MG63 (cell line): Measurements from ENCODE around the gene MSANTD1. TPM values are rescaled to one million over a fixed set of nuclear protein-coding genes. Genes with fewer than 3 reads are reported as not detected.

Source experiments
- DNase-seq: peaks from one replicate; pipeline ENCODE4 v3.0.0-alpha.2; 2020
- H3K27me3 ChIP-seq: fragments of 250-450 bp; sonication (Bioruptor Pico); 2 replicates; pipeline ENCODE4 v1.5.1; 2020; ENCODE audit warnings: mild to moderate bottlenecking, moderate library complexity
- H3K36me3 ChIP-seq: fragments of 250-450 bp; sonication (Bioruptor Pico); 2 replicates; pipeline ENCODE4 v1.5.1; 2020; ENCODE audit warnings: mild to moderate bottlenecking, moderate library complexity
- H3K4me3 ChIP-seq: fragments of 250-450 bp; sonication (Bioruptor Pico); 2 replicates; pipeline ENCODE4 v1.5.1; 2020; ENCODE audit warnings: mild to moderate bottlenecking, moderate library complexity
- H3K9me3 ChIP-seq: fragments of 250-450 bp; sonication (Bioruptor Pico); 2 replicates; pipeline ENCODE4 v1.5.1; 2020; ENCODE audit warnings: mild to moderate bottlenecking, moderate library complexity
- total RNA-seq: library from RNA; depleted of rRNA; stranded (reverse); fragments of >200 nt; shearing (Covaris generic); gene quantifications from 2 replicates; pipeline ENCODE4 v1.2.3, GENCODE V29; 2014; ENCODE audit warnings: low replicate concordance

Gene MSANTD1
- total RNA-seq, 1 experiment from 2014 or later = not detected

DNA sequence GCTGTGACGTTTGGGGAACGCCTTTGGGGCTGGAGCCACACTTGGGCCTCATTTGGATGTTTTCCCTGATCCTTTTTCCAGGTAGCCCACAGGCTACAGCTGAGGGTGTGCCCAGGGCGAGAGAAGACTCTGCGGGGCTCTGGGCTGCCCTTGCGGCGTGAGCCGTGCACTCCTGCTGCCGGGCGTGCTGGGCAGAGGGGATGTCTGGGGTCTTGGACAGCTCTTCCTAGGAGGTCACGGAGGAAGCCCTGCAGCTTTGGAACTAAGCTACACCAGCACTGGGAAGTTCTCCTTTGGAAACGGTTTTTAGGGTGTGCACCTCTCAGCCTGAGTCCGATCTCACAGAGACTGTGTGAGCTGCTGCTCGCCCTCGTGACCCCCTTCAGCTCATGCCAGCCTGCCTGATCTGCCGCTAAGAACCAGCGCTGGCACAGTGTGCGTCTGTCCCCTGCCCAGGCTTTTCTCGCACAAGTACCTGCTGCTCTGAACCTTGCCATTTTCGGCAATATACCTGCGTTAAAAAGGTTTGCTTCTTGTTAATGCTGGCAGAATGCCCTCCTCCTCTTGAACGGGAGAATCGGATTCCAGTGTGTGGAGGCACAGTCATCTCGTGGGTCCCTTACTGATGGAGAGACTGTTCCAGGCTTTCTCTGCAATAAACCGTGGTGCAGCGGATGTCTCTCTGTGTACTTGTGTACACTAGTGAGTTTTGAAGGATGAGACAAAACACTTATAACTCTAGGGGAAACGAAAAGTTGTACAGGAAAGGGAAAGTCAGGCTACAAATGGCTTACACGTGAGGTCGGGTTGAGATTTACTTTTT is 14.3 kb downstream of the MSANTD1 start:
- H3K9me3 ChIP-seq = no peaks in the 10 kb centered on the region
- H3K36me3 ChIP-seq = no peaks in the 10 kb centered on the region
- no peak for DNase-seq
- no peaks in the 10 kb centered on the region for H3K27me3 ChIP-seq
- H3K4me3 ChIP-seq = no peak overlapping the region

DNA sequence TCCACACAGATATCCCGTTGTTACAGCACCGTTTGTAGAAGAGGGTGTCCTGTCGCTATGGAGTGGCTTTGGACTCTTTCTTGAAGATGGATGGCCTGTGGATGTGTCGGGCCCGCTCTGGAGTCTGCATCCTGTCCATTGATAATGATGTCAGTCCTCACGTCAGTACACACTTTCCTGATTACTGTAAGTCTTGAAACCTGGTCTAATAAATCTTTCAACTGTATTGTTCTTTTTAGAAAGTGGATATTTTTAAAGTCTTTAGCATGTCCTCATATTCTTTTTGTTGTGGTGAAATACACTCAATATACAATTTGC is 14.9 kb downstream of the MSANTD1 start:
- no peaks in the 10 kb centered on the region for H3K36me3 ChIP-seq
- no peaks in the 10 kb centered on the region for H3K9me3 ChIP-seq
- H3K27me3 ChIP-seq = no peaks in the 10 kb centered on the region
- H3K4me3 ChIP-seq = no peak overlapping the region
- no peak for DNase-seq

GRCh38 chr4:3266076-3266475 is 17.1 kb downstream of the MSANTD1 start:
- H3K9me3 ChIP-seq = no peaks in the 10 kb centered on the region
- no peak overlapping the region for H3K4me3 ChIP-seq
- H3K27me3 ChIP-seq = no peaks in the 10 kb centered on the region
- H3K36me3 ChIP-seq = no peaks in the 10 kb centered on the region
- no peak for DNase-seq

- DNase-seq = no peak
These were observed 18.8 kb downstream of the MSANTD1 start for GRCh38 chr4:3267576-3268394.

GRCh38 chr4:3268395-3269104 is 19.6 kb downstream of the MSANTD1 start:
- no peaks in the 10 kb centered on the region for H3K36me3 ChIP-seq
- DNase-seq = no peak
- no peak overlapping the region for H3K4me3 ChIP-seq
- no peaks in the 10 kb centered on the region for H3K9me3 ChIP-seq
- H3K27me3 ChIP-seq = no peaks in the 10 kb centered on the region

More at GRCh38 chr4:3267576-3268394, 18.8 kb downstream of the MSANTD1 start:
- no peak overlapping the region for H3K4me3 ChIP-seq
- no peaks in the 10 kb centered on the region for H3K36me3 ChIP-seq
- no peaks in the 10 kb centered on the region for H3K9me3 ChIP-seq
- H3K27me3 ChIP-seq = no peaks in the 10 kb centered on the region

- no peak for DNase-seq
- Histone ChIP-seq H3K27me3 (no peaks in the 10 kb centered on the region), H3K9me3 (no peaks in the 10 kb centered on the region), H3K4me3 (no peak overlapping the region), H3K36me3 (no peaks in the 10 kb centered on the region)
These were observed 20.4 kb downstream of the MSANTD1 start for GRCh38 chr4:3269105-3269927.

DNA sequence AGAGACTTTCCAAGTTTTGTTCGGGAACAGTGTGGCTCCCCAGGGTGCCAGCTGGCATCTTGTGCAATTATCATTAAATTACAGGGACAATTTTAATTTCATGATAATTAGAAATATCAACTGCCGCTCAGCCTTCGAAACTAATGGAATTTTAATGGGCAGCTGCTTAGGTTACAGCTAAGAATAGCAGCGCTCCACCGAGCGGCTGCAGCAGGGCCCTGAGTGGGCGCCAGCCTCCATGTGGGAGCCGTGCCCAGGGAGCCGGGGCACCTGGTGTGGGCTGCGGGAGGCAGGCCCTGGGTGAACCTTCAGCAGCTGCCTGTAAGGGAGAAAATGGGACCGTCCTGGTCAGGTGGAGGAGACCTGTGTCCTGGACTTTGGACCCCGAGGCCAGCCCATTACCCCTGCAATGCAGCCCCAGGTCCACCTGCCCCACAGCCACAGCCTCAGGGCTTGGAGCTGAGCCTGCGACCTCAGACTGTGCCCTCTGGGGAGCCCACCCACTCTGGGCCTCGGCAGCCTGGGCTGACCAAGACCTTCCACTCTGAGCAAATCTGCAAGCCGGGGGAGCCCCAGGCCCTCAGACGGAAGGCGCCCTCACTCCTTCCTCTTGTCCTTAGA is 21.1 kb downstream of the MSANTD1 start:
- no peak for DNase-seq
- no peaks in the 10 kb centered on the region for H3K36me3 ChIP-seq
- no peaks in the 10 kb centered on the region for H3K9me3 ChIP-seq
- H3K4me3 ChIP-seq = no peak overlapping the region
- H3K27me3 ChIP-seq = no peaks in the 10 kb centered on the region

DNA sequence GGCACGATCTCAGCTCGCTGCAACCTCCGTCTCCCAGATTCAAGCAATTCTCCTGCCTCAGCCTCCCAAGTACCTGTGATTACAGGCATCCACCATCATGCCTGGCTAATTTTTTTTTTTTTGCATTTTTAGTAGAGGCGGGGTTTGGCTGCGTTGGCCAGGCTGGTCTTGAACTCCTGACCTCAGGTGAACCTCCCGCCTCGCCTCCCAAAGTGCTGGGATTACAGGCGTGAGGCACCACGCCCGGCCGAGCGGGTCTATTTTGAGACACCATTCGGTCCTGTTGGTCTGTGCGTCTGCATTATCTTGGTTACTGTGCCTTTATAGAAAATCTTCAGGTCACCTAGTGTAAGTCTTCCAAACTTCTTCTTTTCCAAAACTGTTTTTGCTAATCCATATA is 22.2 kb downstream of the MSANTD1 start:
- Histone ChIP-seq H3K9me3 (no peaks in the 10 kb centered on the region), H3K27me3 (no peaks in the 10 kb centered on the region), H3K36me3 (no peaks in the 10 kb centered on the region), H3K4me3 (no peak overlapping the region)
- DNase-seq = no peak

DNA sequence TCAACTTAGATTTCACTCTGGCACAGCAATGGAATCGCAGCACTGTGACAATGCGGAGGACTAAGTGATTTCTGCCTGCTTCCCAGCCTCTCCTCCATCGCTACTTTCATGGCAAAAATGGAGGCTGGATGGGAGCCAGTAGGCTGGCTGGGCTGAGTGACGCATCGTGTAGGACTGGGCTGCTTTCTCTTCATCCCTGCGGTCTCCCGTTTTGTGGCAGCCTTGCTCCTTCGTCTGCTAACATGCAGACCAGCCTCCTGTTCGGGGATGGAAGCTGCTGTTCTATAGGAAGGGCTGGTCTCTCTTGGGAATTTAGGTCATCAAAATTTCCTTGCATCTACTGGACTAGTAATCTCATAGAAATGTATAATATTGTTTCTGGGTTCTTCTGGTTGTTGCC is 28.0 kb downstream of the MSANTD1 start:
- H3K36me3 ChIP-seq = no peaks in the 10 kb centered on the region
- H3K4me3 ChIP-seq = no peak overlapping the region
- peak; percentile 27 for DNase-seq
- no peaks in the 10 kb centered on the region for H3K27me3 ChIP-seq
- H3K9me3 ChIP-seq = no peaks in the 10 kb centered on the region

GRCh38 chr4:3280466-3280865 is 31.5 kb downstream of the MSANTD1 start:
- Histone ChIP-seq H3K4me3 (no peak overlapping the region), H3K36me3 (no peaks in the 10 kb centered on the region), H3K27me3 (no peaks in the 10 kb centered on the region), H3K9me3 (no peaks in the 10 kb centered on the region)
- no peak for DNase-seq

DNA sequence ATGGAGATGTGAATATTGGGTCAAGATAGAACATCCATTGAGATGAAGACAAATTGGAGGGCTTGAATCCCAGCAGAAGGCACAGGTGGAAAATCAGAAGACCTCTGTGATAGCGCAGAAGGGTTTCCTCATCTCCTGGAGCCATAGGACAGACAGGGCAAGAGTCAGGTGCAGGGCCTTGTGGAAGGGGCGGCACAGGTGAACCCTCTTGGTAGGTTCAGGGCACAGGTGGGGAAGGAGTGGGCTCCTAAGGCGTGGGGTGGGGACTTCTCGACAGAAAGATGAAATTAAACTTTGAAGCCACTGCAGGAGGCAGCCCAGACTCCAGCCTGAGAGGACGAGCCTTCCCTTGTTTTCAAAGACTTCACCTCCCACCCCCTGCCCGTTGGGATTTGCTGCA is 34.5 kb downstream of the MSANTD1 start:
- Histone ChIP-seq H3K4me3 (no peak overlapping the region), H3K9me3 (no peaks in the 10 kb centered on the region), H3K27me3 (no peaks in the 10 kb centered on the region), H3K36me3 (no peaks in the 10 kb centered on the region)
- no peak for DNase-seq

GRCh38 chr4:3283916-3284315 is 35.0 kb downstream of the MSANTD1 start:
- peak; percentile 85 for DNase-seq
- no peaks in the 10 kb centered on the region for H3K36me3 ChIP-seq
- H3K9me3 ChIP-seq = no peaks in the 10 kb centered on the region
- H3K27me3 ChIP-seq = no peaks in the 10 kb centered on the region
- H3K4me3 ChIP-seq = no peak overlapping the region

DNA sequence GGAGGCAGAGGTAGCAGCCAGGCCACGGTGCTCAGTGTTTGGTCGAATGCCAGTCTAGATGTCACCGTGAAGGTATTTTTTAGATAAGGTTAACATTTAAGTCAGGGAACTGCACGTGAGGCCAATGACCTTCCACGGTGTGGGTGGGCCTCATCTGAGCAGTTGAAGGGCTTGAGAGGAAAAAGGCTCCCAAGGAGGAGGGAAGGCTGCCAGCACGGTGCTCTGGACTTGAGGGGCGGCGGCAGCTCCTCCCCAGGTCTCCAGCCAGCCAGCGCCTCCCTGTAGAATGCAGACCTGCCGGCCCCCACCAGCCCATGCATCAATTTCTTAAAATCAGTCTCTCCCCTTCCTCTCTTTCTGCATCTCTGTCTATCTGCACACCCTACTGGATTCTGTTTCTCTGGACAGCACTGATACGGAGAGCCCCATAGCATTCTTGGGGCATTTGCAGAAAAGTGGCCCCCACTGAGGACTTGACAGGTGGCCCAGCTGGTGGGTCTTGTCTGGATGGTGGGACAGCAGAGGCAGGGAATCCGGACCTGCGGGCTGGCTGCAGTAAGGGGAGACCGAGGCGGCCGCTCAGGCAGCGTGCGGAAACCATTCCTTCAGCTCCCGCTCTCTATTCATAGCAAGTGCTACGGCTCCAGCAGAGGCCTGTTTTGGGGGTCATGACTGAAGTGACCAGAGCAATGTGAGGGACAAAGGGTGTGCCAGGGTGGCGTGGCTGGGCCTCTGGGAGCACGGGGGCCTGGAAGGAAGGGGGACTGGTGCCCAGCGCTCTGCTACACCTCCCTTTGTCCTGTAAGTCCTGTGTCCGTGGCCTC is 36.0 kb downstream of the MSANTD1 start:
- H3K9me3 ChIP-seq = no peaks in the 10 kb centered on the region
- H3K27me3 ChIP-seq = no peaks in the 10 kb centered on the region
- no peaks in the 10 kb centered on the region for H3K36me3 ChIP-seq
- DNase-seq = no peak
- H3K4me3 ChIP-seq = no peak overlapping the region

- peak; percentile 23 for DNase-seq
- Histone ChIP-seq H3K36me3 (no peaks in the 10 kb centered on the region), H3K27me3 (no peaks in the 10 kb centered on the region), H3K9me3 (no peaks in the 10 kb centered on the region), H3K4me3 (no peak overlapping the region)
These were observed 36.8 kb downstream of the MSANTD1 start for GRCh38 chr4:3285558-3286334.
